CD4-positive, alpha-beta T cell (primary cell): Measurements from ENCODE around the gene KLF15. TPM values are rescaled to one million over a fixed set of nuclear protein-coding genes. Genes with fewer than 3 reads are reported as not detected.

Experiments used
- ATAC-seq: fragments of 200-7000 bp; cut with Tn5 transposase; one replicate; pipeline ENCODE4 v1.10.0; 2022; ENCODE audit warnings: mild to moderate bottlenecking; ENCODE audit not compliant: poor library complexity
- CTCF ChIA-PET: fragments of 350-600 bp; sonication (Branson Sonifier 250); formaldehyde crosslinking; loops from one replicate; lab custom pipeline; 2021; ENCODE audit warnings: antibody characterized with exemption, inconsistent platforms; lab: Charles Lee
- POLR2A ChIA-PET: fragments of 350-600 bp; sonication (Branson Sonifier 250); formaldehyde crosslinking; loops from one replicate; lab custom pipeline; 2021; ENCODE audit warnings: antibody characterized with exemption, inconsistent platforms; lab: Charles Lee
- DNase-seq, 14 experiments: peaks; one replicate each; pipeline ENCODE4 v3.0.0-alpha.2; 2013 to 2020; ENCODE audit warnings: mixed read lengths in 2 of 14
- H3K27ac ChIP-seq, 2 donors: one replicate each; pipeline versions ENCODE4 v1.5.1 to v1.7.0; 2013; ENCODE audit warnings: low read length in 2 of 2, low read depth in 1 of 2, mild to moderate bottlenecking in 1 of 2
- H3K27me3 ChIP-seq, 2 experiments: 1 replicate in 1 of 2; 2 replicates in 1 of 2; pipeline versions ENCODE4 v1.6.1 to v1.7.0; 2013; ENCODE audit warnings: low read length in 2 of 2, control low read depth in 1 of 2, mild to moderate bottlenecking in 1 of 2, moderate library complexity in 1 of 2; ENCODE audit not compliant: insufficient read depth in 2 of 2, control insufficient read depth in 1 of 2
- H3K36me3 ChIP-seq: one replicate; pipeline ENCODE4 v1.6.1; 2013; ENCODE audit warnings: low read length, control low read depth; ENCODE audit not compliant: insufficient read depth
- H3K4me1 ChIP-seq: one replicate; pipeline ENCODE4 v1.6.1; 2013; ENCODE audit warnings: low read length, control low read depth; ENCODE audit not compliant: insufficient read depth
- H3K4me3 ChIP-seq: one replicate; pipeline ENCODE4 v1.5.1; 2013; ENCODE audit warnings: mild to moderate bottlenecking, low read length, moderate library complexity
- H3K9me3 ChIP-seq, 2 experiments: 1 replicate in 1 of 2; 2 replicates in 1 of 2; pipeline versions ENCODE4 v1.6.1 to v1.7.0; 2013; ENCODE audit warnings: low read length in 2 of 2, mild to moderate bottlenecking in 2 of 2, control low read depth in 1 of 2, moderate library complexity in 1 of 2; ENCODE audit not compliant: control insufficient read depth in 1 of 2, insufficient read depth in 1 of 2
- H3K27ac Mint-ChIP-seq: one replicate; pipeline ENCODE4 v1.8.0; 2020; ENCODE audit warnings: mixed read lengths
- H3K27me3 Mint-ChIP-seq: one replicate; pipeline ENCODE4 v1.8.0; 2021; ENCODE audit warnings: mixed read lengths
- H3K36me3 Mint-ChIP-seq: one replicate; pipeline ENCODE4 v1.8.0; 2021; ENCODE audit warnings: low read depth, mixed read lengths
- H3K4me1 Mint-ChIP-seq: one replicate; pipeline ENCODE4 v1.8.0; 2021; ENCODE audit warnings: low read depth, mixed read lengths
- H3K4me3 Mint-ChIP-seq: one replicate; pipeline ENCODE4 v1.8.0; 2020; ENCODE audit warnings: mild to moderate bottlenecking, mixed read lengths
- H3K9me3 Mint-ChIP-seq: one replicate; pipeline ENCODE4 v1.8.0; 2020; ENCODE audit warnings: mixed read lengths
- intact Hi-C, 2 experiments: fragments of 100-400 bp; cut with DNase I in 1 of 2; cut with micrococcal nuclease in 1 of 2; formaldehyde crosslinking; loops; one replicate each; pipeline versions ENCODE4 v1.15.1 to v1.9.0; 2023 to 2025; cut with DNase I, micrococcal nuclease
- total RNA-seq, 174 experiments: library from RNA in 2 of 174; stranded (reverse) in 2 of 174; gene quantifications; one replicate each; pipeline ENCODE4 v1.2.3 and lab custom pipeline; 2021 to 2026
- TF ChIP-seq, protein P1 (sequence below): fragments of 200-600 bp; IDR thresholded peaks from one replicate; pipeline ENCODE4 v1.8.0; 2022; ENCODE audit warnings: antibody characterized with exemption, mild to moderate bottlenecking

KLF15 gene
- total RNA-seq, 2 experiments from 2014 or later, result 0.30 TPM; not detected in 1

DNA sequence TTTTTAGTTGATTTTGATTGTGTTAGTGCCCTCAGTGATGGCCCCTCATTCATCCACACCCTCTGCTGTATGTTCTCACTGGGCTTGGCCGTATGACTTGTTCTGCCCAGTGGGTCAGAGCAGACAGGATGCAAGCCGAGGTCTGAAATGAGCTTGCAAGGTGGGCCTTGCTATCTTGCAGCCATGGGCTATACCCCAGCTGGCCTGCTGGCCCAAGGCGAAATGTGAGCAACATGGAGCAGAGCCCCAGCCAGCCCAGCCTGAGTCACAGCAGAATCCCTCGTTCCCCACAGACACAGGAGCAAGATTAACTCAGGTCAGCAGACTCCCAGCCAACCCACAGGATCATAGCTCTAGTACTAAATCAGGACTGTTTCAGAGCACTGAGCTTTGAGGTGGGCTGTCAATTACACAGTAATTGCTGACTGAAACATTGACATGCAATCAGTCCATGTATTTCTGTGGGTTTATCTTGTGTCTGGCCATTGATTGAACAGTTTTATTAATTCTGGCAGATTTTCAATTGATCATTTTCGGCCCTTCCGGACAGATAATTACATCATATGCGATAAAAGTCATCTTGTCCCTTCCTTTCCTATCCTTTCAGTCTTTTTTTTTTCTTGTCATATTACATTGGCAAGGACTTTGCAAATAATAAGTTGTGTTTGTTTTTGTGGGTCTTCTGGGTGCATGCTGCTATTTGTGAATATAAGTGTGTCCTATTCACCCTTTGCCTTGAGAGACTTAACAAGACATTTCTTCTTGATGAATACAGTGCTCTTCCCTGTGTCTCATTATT, 27.1 kb downstream of the KLF15 start:
- Histone ChIP-seq H3K4me3 (no peak overlapping the region), H3K36me3 (no peaks in the 10 kb centered on the region), H3K4me1 (no peaks in the 10 kb centered on the region), H3K27ac (no peak overlapping the region), H3K9me3 (peaks cover 5 to 15% of the 10 kb centered on the region in 2 experiments), H3K27me3 (peaks cover 0 to 10% of the 10 kb centered on the region in 2 experiments)
- H3K36me3 Mint-ChIP-seq, result peaks cover 8% of the 10 kb centered on the region
- no peak for ATAC-seq
- ChIA-PET CTCF (no interaction called here), POLR2A (no interaction called here)
- peaks cover 41% of the 10 kb centered on the region for H3K27me3 Mint-ChIP-seq
- no peak overlapping the region for H3K4me3 Mint-ChIP-seq
- H3K27ac Mint-ChIP-seq, result no peak overlapping the region
- no peaks in the 10 kb centered on the region for H3K4me1 Mint-ChIP-seq
- intact Hi-C loops, result no loop called here
- DNase-seq, result no peak
- TF ChIP-seq, protein P1, sequence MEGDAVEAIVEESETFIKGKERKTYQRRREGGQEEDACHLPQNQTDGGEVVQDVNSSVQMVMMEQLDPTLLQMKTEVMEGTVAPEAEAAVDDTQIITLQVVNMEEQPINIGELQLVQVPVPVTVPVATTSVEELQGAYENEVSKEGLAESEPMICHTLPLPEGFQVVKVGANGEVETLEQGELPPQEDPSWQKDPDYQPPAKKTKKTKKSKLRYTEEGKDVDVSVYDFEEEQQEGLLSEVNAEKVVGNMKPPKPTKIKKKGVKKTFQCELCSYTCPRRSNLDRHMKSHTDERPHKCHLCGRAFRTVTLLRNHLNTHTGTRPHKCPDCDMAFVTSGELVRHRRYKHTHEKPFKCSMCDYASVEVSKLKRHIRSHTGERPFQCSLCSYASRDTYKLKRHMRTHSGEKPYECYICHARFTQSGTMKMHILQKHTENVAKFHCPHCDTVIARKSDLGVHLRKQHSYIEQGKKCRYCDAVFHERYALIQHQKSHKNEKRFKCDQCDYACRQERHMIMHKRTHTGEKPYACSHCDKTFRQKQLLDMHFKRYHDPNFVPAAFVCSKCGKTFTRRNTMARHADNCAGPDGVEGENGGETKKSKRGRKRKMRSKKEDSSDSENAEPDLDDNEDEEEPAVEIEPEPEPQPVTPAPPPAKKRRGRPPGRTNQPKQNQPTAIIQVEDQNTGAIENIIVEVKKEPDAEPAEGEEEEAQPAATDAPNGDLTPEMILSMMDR, result no peak
- peaks cover 7% of the 10 kb centered on the region for H3K9me3 Mint-ChIP-seq

DNA sequence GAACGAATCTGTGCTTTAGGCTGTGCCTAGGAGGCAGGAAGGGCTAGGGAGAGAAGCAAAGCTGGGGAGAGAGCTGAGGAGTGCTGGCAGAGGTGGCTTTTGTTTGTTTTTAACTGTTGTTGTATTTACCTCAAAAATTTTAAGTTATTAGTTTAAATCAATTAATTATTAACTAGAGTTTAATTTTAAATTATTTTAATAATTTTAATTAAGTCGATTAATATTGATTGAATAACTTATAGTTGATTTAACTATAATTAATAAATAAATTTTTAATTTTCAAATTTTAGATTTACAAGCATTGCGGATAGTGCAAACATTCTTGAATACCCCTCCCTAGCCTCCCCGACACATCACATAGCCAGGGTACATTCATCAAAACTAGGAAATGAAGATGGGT, 30.6 kb downstream of the KLF15 start:
- peaks cover 0 to 12% of the 10 kb centered on the region in 2 experiments for H3K27me3 ChIP-seq
- ChIA-PET CTCF (no interaction called here), POLR2A (no interaction called here)
- H3K4me1 ChIP-seq, result no peaks in the 10 kb centered on the region
- Mint-ChIP-seq H3K27ac (no peak overlapping the region), H3K4me1 (no peaks in the 10 kb centered on the region), H3K4me3 (no peak overlapping the region), H3K36me3 (peaks cover 8% of the 10 kb centered on the region), H3K9me3 (peaks cover 7% of the 10 kb centered on the region), H3K27me3 (peaks cover 41% of the 10 kb centered on the region)
- TF ChIP-seq, protein P1, result no peak
- H3K36me3 ChIP-seq, result no peaks in the 10 kb centered on the region
- no peak overlapping the region for H3K27ac ChIP-seq
- no peak overlapping the region for H3K4me3 ChIP-seq
- ATAC-seq (no peak), DNase-seq (no peak)
- peaks cover 5 to 15% of the 10 kb centered on the region in 2 experiments for H3K9me3 ChIP-seq
- intact Hi-C loops, result no loop called here

DNA sequence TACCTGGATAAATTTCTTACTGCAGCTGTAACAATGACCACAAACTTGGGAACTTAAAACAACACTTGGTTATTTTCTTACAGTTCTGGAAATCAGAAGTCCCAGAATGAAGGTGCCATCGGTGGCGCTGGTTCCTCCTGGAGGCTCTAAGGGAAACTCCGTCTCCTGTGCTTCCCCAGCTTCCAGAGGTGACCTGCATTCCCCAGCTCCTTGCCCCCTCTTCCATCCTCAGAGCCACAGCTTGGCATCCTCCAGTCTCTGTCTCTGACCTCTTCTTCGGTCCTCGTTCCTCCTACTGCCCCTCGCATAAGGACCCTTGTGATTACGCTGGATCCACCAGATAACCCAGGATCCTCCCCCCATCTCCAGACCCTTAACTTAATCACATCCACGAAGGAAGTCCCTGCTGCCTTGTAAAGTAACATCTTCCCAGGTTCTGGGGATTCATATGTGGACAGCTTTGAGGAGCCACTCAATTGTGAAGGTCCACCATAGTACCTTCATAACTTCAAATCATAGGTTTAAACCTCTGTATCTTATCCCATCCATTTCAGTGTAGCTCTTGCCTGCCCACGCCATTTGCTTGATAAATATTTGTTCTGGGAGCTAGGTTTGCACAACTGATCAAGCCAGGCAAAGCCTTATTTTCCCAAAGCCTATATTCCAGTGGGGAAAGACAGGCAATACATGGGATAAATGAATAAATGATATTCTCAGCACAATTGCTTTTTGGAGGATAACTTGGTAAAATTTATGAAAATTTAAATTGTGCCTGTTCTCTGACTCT, 34.8 kb downstream of the KLF15 start:
- H3K4me3 Mint-ChIP-seq, result no peak overlapping the region
- no peak overlapping the region for H3K27ac Mint-ChIP-seq
- Histone ChIP-seq H3K4me1 (no peaks in the 10 kb centered on the region), H3K4me3 (no peak overlapping the region), H3K36me3 (no peaks in the 10 kb centered on the region), H3K27ac (no peak overlapping the region), H3K27me3 (peaks cover 0 to 2% of the 10 kb centered on the region in 2 experiments), H3K9me3 (no peaks in the 10 kb centered on the region)
- peaks cover 10% of the 10 kb centered on the region for H3K27me3 Mint-ChIP-seq
- ATAC-seq, result no peak
- ChIA-PET POLR2A (no interaction called here), CTCF (no interaction called here)
- H3K9me3 Mint-ChIP-seq, result peaks cover 2% of the 10 kb centered on the region
- intact Hi-C loops, result no loop called here
- TF ChIP-seq, protein P1, result no peak
- no peaks in the 10 kb centered on the region for H3K36me3 Mint-ChIP-seq
- H3K4me1 Mint-ChIP-seq, result no peaks in the 10 kb centered on the region
- DNase-seq, result no peak
